H9 (cell line): ENCODE results near the gene CHST8. TPM values are rescaled to one million over a fixed set of nuclear protein-coding genes. Genes with fewer than 3 reads are reported as not detected.

Source experiments
- DNase-seq: peaks from one replicate; pipeline ENCODE4 v3.0.0-alpha.2; 2017
- H2AFZ ChIP-seq: one replicate; pipeline ENCODE4 v1.6.1; 2013; ENCODE audit warnings: mild to moderate bottlenecking, low read length, control low read depth, moderate library complexity
- H2AK5ac ChIP-seq: 2 replicates; pipeline ENCODE4 v1.6.1; 2013; ENCODE audit warnings: low read length, control low read depth, mixed read lengths; ENCODE audit not compliant: insufficient read length
- H2BK120ac ChIP-seq: one replicate; pipeline ENCODE4 v1.6.1; 2013; ENCODE audit warnings: low read depth, mild to moderate bottlenecking, low read length, control low read depth, inconsistent platforms; ENCODE audit not compliant: poor library complexity, severe bottlenecking
- H2BK12ac ChIP-seq: 2 replicates; pipeline ENCODE4 v1.6.1; 2013; ENCODE audit warnings: low read length, control low read depth, mixed read lengths, low read depth; ENCODE audit not compliant: insufficient read length
- H2BK15ac ChIP-seq: 2 replicates; pipeline ENCODE4 v1.6.1; 2013; ENCODE audit warnings: low read depth, low read length, control low read depth
- H2BK20ac ChIP-seq: one replicate; pipeline ENCODE4 v1.6.1; 2013; ENCODE audit warnings: low read depth, mild to moderate bottlenecking, low read length, control low read depth, inconsistent platforms; ENCODE audit not compliant: poor library complexity, severe bottlenecking
- H2BK5ac ChIP-seq: 2 replicates; pipeline ENCODE4 v1.6.1; 2013; ENCODE audit warnings: low read length, control low read depth, mixed read lengths; ENCODE audit not compliant: insufficient read length
- H3K14ac ChIP-seq: 2 replicates; pipeline ENCODE4 v1.6.1; 2013; ENCODE audit warnings: low read length, control low read depth; ENCODE audit not compliant: insufficient read depth
- H3K18ac ChIP-seq: 2 replicates; pipeline ENCODE4 v1.6.1; 2013; ENCODE audit warnings: low read depth, mild to moderate bottlenecking, mixed read lengths, low read length, control low read depth; ENCODE audit not compliant: insufficient read length
- H3K23ac ChIP-seq: 2 replicates; pipeline ENCODE4 v1.6.1; 2013; ENCODE audit warnings: low read length, control low read depth, mixed read lengths, low read depth; ENCODE audit not compliant: insufficient read length
- H3K23me2 ChIP-seq: 2 replicates; pipeline ENCODE4 v1.6.1; 2013; ENCODE audit warnings: low read depth, mild to moderate bottlenecking, mixed read lengths, low read length, control low read depth; ENCODE audit not compliant: insufficient read length, poor library complexity, severe bottlenecking
- H3K27ac ChIP-seq: 2 replicates; pipeline ENCODE4 v1.5.1; 2013; ENCODE audit warnings: low read length, control low read depth, mixed read lengths, low read depth; ENCODE audit not compliant: insufficient read length
- H3K27me3 ChIP-seq: 2 replicates; pipeline ENCODE4 v1.6.1; 2013; ENCODE audit warnings: low read length, control low read depth, inconsistent platforms; ENCODE audit not compliant: insufficient read depth
- H3K4ac ChIP-seq: 2 replicates; pipeline ENCODE4 v1.6.1; 2013; ENCODE audit warnings: low read depth, mild to moderate bottlenecking, control low read depth, inconsistent platforms, low read length, moderate library complexity
- H3K4me1 ChIP-seq: 2 replicates; pipeline ENCODE4 v1.6.1; 2013; ENCODE audit warnings: low read length, control low read depth, inconsistent platforms; ENCODE audit not compliant: insufficient read depth
- H3K4me2 ChIP-seq: 2 replicates; pipeline ENCODE4 v1.6.1; 2013; ENCODE audit warnings: low read length, control low read depth, mixed read lengths; ENCODE audit not compliant: insufficient read length, insufficient read depth
- H3K56ac ChIP-seq: 2 replicates; pipeline ENCODE4 v1.6.1; 2013; ENCODE audit warnings: low read depth, mild to moderate bottlenecking, mixed read lengths, low read length, control low read depth; ENCODE audit not compliant: insufficient read length
- H3K79me1 ChIP-seq: 2 replicates; pipeline ENCODE4 v1.6.1; 2013; ENCODE audit warnings: low read depth, mild to moderate bottlenecking, moderate library complexity, low read length, control low read depth, inconsistent platforms; ENCODE audit not compliant: insufficient read depth, poor library complexity, severe bottlenecking
- H3K79me2 ChIP-seq: 2 replicates; pipeline ENCODE4 v1.6.1; 2013; ENCODE audit warnings: low read length, control low read depth, inconsistent platforms; ENCODE audit not compliant: insufficient read depth
- H3K9ac ChIP-seq: 2 replicates; pipeline ENCODE4 v1.6.1; 2013; ENCODE audit warnings: low read length, control low read depth, mixed read lengths; ENCODE audit not compliant: insufficient read length; ENCODE audit errors: extremely low read depth
- H3K9me3 ChIP-seq: one replicate; pipeline ENCODE4 v1.6.1; 2013; ENCODE audit warnings: low read depth, low read length, inconsistent platforms; ENCODE audit not compliant: control insufficient read depth
- H3T11ph ChIP-seq: one replicate; pipeline ENCODE4 v1.6.1; 2013; ENCODE audit warnings: mild to moderate bottlenecking, low read length, control low read depth, inconsistent platforms
- H4K20me1 ChIP-seq: one replicate; pipeline ENCODE4 v1.6.1; 2013; ENCODE audit not compliant: control insufficient read depth, insufficient read length, insufficient read depth
- H4K5ac ChIP-seq: 2 replicates; pipeline ENCODE4 v1.6.1; 2013; ENCODE audit warnings: low read depth, mild to moderate bottlenecking, mixed read lengths, low read length, control low read depth; ENCODE audit not compliant: insufficient read length
- H4K8ac ChIP-seq: replicated peaks from 2 replicates; pipeline ENCODE4 v1.6.1; 2013; ENCODE audit warnings: low read length, control low read depth, mixed read lengths, low read depth; ENCODE audit not compliant: insufficient read length
- H4K91ac ChIP-seq: 2 replicates; pipeline ENCODE4 v1.6.1; 2013; ENCODE audit warnings: low read depth, mild to moderate bottlenecking, moderate library complexity, mixed read lengths, low read length, control low read depth; ENCODE audit not compliant: insufficient read length
- H3K27ac Mint-ChIP-seq, 3 experiments: 2 replicates in 2 of 3; 3 replicates in 1 of 3; pipeline ENCODE4 v1.8.0; 2020 to 2021; ENCODE audit warnings: mixed read lengths in 3 of 3, mild to moderate bottlenecking in 1 of 3, moderate library complexity in 1 of 3
- H3K27me3 Mint-ChIP-seq: 2 replicates; pipeline ENCODE4 v1.8.0; 2021; ENCODE audit warnings: low read depth, mild to moderate bottlenecking, moderate library complexity, mixed read lengths
- H3K36me3 Mint-ChIP-seq, 3 experiments: 2 replicates in 2 of 3; 3 replicates in 1 of 3; pipeline ENCODE4 v1.8.0; 2020 to 2021; ENCODE audit warnings: low read depth in 3 of 3, mixed read lengths in 3 of 3; ENCODE audit not compliant: insufficient read depth in 1 of 3
- H3K4me1 Mint-ChIP-seq, 2 experiments: 2 replicates each; pipeline ENCODE4 v1.8.0; 2020; ENCODE audit warnings: mixed read lengths in 2 of 2
- H3K4me3 Mint-ChIP-seq, 2 experiments: 2 replicates in 1 of 2; 3 replicates in 1 of 2; pipeline ENCODE4 v1.8.0; 2020 to 2021; ENCODE audit warnings: mild to moderate bottlenecking in 2 of 2, mixed read lengths in 2 of 2, moderate library complexity in 1 of 2
- H3K9me3 Mint-ChIP-seq, 2 experiments: 2 replicates in 1 of 2; 3 replicates in 1 of 2; pipeline ENCODE4 v1.8.0; 2020; ENCODE audit warnings: mild to moderate bottlenecking in 2 of 2, mixed read lengths in 2 of 2, moderate library complexity in 1 of 2
- WGBS: extraction: QIAGEN DNeasy Blood & Tissue Kit; methylation state at CpG from one replicate; pipeline ENCODE4 v1.1.7; 2013; ENCODE audit warnings: missing lambda C conversion rate, low lambda C conversion rate, mixed read lengths; ENCODE audit not compliant: insufficient read length; ENCODE audit errors: extremely low coverage; 5-methylcytosine and 5-hydroxymethylcytosine counted together
- total RNA-seq: library from RNA; stranded (reverse); gene quantifications from 2 replicates; pipeline ENCODE4 v1.2.1, GENCODE V29; 2021
- TF ChIP-seq, protein P1 (sequence below): fragments of 200-600 bp; sonication (generic); conservative IDR thresholded peaks from 3 replicates; pipeline ENCODE4 v1.8.0; 2021; ENCODE audit warnings: antibody characterized with exemption, mild to moderate bottlenecking

CHST8 gene
- total RNA-seq, 1 experiment from 2014 or later = 5.1 TPM

DNA sequence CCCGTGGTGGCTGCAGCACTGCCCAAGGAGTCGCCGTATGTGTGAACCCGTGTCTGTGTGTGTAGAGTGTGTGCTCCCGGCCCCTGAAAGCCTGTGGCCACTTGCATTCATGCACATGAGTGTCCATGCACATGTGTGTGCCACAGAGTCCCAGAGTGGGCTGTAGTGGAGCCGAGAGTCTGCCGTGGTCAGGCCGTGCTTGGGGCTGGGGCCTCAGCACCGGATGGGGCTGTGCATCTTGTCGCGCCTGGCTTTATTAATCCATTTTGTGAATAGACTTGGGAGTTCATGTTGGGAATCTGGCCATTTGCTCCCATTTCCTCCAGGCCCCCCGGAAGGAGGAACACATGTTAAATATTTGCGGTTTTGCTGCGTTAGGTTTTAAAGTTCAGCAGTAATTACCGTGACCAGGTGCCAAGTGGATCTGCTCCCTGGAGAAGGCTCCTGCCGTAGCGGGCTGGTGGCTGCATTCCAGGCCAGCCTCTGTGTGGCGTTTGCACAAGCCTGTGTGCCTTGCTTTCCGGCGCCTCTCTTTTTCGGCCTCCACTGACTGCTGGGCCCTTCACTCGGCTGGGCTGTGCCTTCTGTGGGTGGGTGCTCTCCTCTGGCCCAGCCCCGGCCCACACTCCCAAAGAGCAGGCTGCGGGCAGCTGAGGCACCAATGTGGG, 105.7 kb downstream of the CHST8 start:
- Histone ChIP-seq H4K20me1 (peaks cover 2% of the 10 kb centered on the region), H3K27me3 (no peaks in the 10 kb centered on the region), H3K4ac (no peak overlapping the region), H3K9ac (no peak overlapping the region), H2AFZ (no peak overlapping the region), H3K23ac (no peak overlapping the region), H2BK5ac (no peak overlapping the region), H3K27ac (no peak overlapping the region), H4K5ac (no peak overlapping the region), H3K9me3 (no peaks in the 10 kb centered on the region), H2AK5ac (no peak overlapping the region), H3K79me2 (no peaks in the 10 kb centered on the region), H3K56ac (no peak overlapping the region), H2BK20ac (no peak overlapping the region), H3K4me2 (no peak overlapping the region), H2BK120ac (no peak overlapping the region), H2BK12ac (no peak overlapping the region), H3K79me1 (no peaks in the 10 kb centered on the region), H3K18ac (no peak overlapping the region), H2BK15ac (no peak overlapping the region), H4K8ac (no peak overlapping the region), H3K14ac (no peak overlapping the region), H4K91ac (no peak overlapping the region), H3T11ph (no peak overlapping the region), H3K23me2 (no peaks in the 10 kb centered on the region), H3K4me1 (no peaks in the 10 kb centered on the region)
- Mint-ChIP-seq H3K27me3 (peaks cover 8% of the 10 kb centered on the region; the same call in 1 of the 2 replicates), H3K4me1 (peaks cover 0 to 6% of the 10 kb centered on the region in 2 experiments; a peak in 1 of 4 replicates), H3K9me3 (peaks cover 6 to 8% of the 10 kb centered on the region in 2 experiments; a peak in 4 of 5 replicates), H3K27ac (peak overlapping the region in 2 of 3 experiments; percentile 77 to 89; a peak in 1 of 7 replicates), H3K4me3 (no peak overlapping the region), H3K36me3 (peaks cover 0 to 14% (median 0%) of the 10 kb centered on the region in 3 experiments; a peak in 2 of 7 replicates)
- TF ChIP-seq, protein P1, sequence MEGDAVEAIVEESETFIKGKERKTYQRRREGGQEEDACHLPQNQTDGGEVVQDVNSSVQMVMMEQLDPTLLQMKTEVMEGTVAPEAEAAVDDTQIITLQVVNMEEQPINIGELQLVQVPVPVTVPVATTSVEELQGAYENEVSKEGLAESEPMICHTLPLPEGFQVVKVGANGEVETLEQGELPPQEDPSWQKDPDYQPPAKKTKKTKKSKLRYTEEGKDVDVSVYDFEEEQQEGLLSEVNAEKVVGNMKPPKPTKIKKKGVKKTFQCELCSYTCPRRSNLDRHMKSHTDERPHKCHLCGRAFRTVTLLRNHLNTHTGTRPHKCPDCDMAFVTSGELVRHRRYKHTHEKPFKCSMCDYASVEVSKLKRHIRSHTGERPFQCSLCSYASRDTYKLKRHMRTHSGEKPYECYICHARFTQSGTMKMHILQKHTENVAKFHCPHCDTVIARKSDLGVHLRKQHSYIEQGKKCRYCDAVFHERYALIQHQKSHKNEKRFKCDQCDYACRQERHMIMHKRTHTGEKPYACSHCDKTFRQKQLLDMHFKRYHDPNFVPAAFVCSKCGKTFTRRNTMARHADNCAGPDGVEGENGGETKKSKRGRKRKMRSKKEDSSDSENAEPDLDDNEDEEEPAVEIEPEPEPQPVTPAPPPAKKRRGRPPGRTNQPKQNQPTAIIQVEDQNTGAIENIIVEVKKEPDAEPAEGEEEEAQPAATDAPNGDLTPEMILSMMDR = no peak
- no CpG with 5 or more reads among the region's 24 CpGs for WGBS
- DNase-seq = no peak
